HG03521 (cell line): ENCODE results near the gene TENT5C.

Experiments
- ATAC-seq: cut with Tn5 transposase; IDR thresholded peaks from one replicate; pipeline ENCODE4 v1.9.1; 2021; ENCODE audit warnings: mild to moderate bottlenecking, moderate library complexity; ENCODE audit not compliant: unreplicated experiment

Gene TENT5C

GRCh38 chr1:117590273-117590925, 15.4 kb upstream of the TENT5C start:
- ATAC-seq, result no peak

GRCh38 chr1:117591252-117591651, 14.6 kb upstream of the TENT5C start:
- ATAC-seq, result no peak

GRCh38 chr1:117592155-117592554, 13.7 kb upstream of the TENT5C start:
- no peak for ATAC-seq

GRCh38 chr1:117594261-117594990, 11.4 kb upstream of the TENT5C start:
- ATAC-seq, result no peak

- no peak for ATAC-seq
Observed at GRCh38 chr1:117596023-117596720, 9.7 kb upstream of the TENT5C start.

- no peak for ATAC-seq
Observed at GRCh38 chr1:117598489-117598888, 7.4 kb upstream of the TENT5C start.

GRCh38 chr1:117599286-117600221, 6.3 kb upstream of the TENT5C start:
- no peak for ATAC-seq

GRCh38 chr1:117600325-117600943, 5.4 kb upstream of the TENT5C start:
- no peak for ATAC-seq

GRCh38 chr1:117600966-117601365, 4.9 kb upstream of the TENT5C start:
- ATAC-seq, result no peak

- no peak for ATAC-seq
Observed at GRCh38 chr1:117602862-117603261, 3.0 kb upstream of the TENT5C start.

- ATAC-seq, result peak; percentile 30
Observed at GRCh38 chr1:117605164-117605773, 579 bp upstream of the TENT5C start.

- no peak for ATAC-seq
Observed at GRCh38 chr1:117606649-117607430, 992 bp downstream of the TENT5C start.

GRCh38 chr1:117607471-117607870, 1.6 kb downstream of the TENT5C start:
- ATAC-seq, result no peak

- ATAC-seq, result no peak
Observed at GRCh38 chr1:117608115-117608615, 2.3 kb downstream of the TENT5C start.

- no peak for ATAC-seq
Observed at GRCh38 chr1:117608758-117609157, 2.9 kb downstream of the TENT5C start.

GRCh38 chr1:117609471-117609911, 3.6 kb downstream of the TENT5C start:
- ATAC-seq, result no peak

GRCh38 chr1:117610036-117610435, 4.2 kb downstream of the TENT5C start:
- ATAC-seq, result no peak

- ATAC-seq, result no peak
Observed at GRCh38 chr1:117611121-117611601, 5.3 kb downstream of the TENT5C start.
